ENCODE measurements around the gene MAP2. TPM values are rescaled to one million over a fixed set of nuclear protein-coding genes. Genes with fewer than 3 reads are reported as not detected.

The MAP2 gene
- total RNA-seq, 1 experiment from 2014 or later, result 40.2 TPM

- intact Hi-C loops (cut with micrococcal nuclease), result no loop called here
- POLR2A ChIA-PET, result interaction anchor here (0.6 kb wide), 1 partner anchor 164 kb away, joined by 3 read pairs; no protein-coding TSS in a partner anchor
Observed at GRCh38 chr2:209753020-209753419, 329.2 kb downstream of the MAP2 start.

GRCh38 chr2:209757163-209757562 is 333.3 kb downstream of the MAP2 start:
- Mint-ChIP-seq H3K27ac (ENCODE audit: low read depth, unreplicated experiment) (no peak overlapping the region), H3K4me1 (ENCODE audit: insufficient read depth, unreplicated experiment) (no peaks in the 10 kb centered on the region), H3K36me3 (ENCODE audit: insufficient read depth, unreplicated experiment) (no peaks in the 10 kb centered on the region), H3K27me3 (ENCODE audit: insufficient read depth, unreplicated experiment) (no peaks in the 10 kb centered on the region), H3K4me3 (ENCODE audit: unreplicated experiment) (no peak overlapping the region), H3K9me3 (ENCODE audit: unreplicated experiment) (peaks cover 9% of the 10 kb centered on the region)
- TF ChIP-seq, protein P1, sequence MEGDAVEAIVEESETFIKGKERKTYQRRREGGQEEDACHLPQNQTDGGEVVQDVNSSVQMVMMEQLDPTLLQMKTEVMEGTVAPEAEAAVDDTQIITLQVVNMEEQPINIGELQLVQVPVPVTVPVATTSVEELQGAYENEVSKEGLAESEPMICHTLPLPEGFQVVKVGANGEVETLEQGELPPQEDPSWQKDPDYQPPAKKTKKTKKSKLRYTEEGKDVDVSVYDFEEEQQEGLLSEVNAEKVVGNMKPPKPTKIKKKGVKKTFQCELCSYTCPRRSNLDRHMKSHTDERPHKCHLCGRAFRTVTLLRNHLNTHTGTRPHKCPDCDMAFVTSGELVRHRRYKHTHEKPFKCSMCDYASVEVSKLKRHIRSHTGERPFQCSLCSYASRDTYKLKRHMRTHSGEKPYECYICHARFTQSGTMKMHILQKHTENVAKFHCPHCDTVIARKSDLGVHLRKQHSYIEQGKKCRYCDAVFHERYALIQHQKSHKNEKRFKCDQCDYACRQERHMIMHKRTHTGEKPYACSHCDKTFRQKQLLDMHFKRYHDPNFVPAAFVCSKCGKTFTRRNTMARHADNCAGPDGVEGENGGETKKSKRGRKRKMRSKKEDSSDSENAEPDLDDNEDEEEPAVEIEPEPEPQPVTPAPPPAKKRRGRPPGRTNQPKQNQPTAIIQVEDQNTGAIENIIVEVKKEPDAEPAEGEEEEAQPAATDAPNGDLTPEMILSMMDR (IDR thresholded peaks at IDR 0.05; ENCODE audit: unreplicated experiment), result no peak
- ChIA-PET POLR2A (no interaction called here), CTCF (no interaction called here)
- intact Hi-C loops (cut with micrococcal nuclease), result no loop called here
- no TSS peak for BruUV-seq (replicated peaks)
- DNase-seq (ENCODE audit: unreplicated experiment), result no peak

More at GRCh38 chr2:209753020-209753419, 329.2 kb downstream of the MAP2 start:
- Mint-ChIP-seq H3K4me1 (ENCODE audit: insufficient read depth, unreplicated experiment) (no peaks in the 10 kb centered on the region), H3K27ac (ENCODE audit: low read depth, unreplicated experiment) (no peak overlapping the region), H3K27me3 (ENCODE audit: insufficient read depth, unreplicated experiment) (no peaks in the 10 kb centered on the region), H3K9me3 (ENCODE audit: unreplicated experiment) (no peaks in the 10 kb centered on the region), H3K4me3 (ENCODE audit: unreplicated experiment) (no peak overlapping the region), H3K36me3 (ENCODE audit: insufficient read depth, unreplicated experiment) (no peaks in the 10 kb centered on the region)
- CTCF ChIA-PET, result interaction anchor here (1.2 kb wide), 1 partner anchor 180 kb away, joined by 4 read pairs; no protein-coding TSS in a partner anchor
- DNase-seq (ENCODE audit: unreplicated experiment), result no peak
- TF ChIP-seq, protein P1 (IDR thresholded peaks at IDR 0.05; ENCODE audit: unreplicated experiment), result no peak
- BruUV-seq (replicated peaks), result no TSS peak

DNA sequence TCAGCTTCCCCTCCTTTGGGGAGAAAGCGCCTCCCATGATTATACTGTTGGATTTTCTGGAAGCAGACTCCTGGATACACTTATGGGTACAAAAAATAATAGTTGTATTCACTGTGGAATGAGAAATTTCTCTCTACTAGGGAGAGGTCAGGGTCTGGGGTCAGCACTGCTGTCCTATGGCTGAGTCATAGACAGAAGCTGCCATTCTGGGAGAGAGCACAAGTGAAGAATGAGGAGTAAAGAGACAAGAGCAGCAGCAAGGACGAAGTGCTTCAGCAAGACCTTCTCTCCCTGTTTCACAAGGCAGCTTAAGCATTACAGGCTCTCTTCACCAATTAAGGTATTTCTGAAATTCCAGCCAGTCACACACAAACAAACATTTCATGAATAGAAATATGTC is 337.7 kb downstream of the MAP2 start:
- DNase-seq (ENCODE audit: unreplicated experiment), result no peak
- no peak overlapping the region for H3K4me3 Mint-ChIP-seq (ENCODE audit: unreplicated experiment)
- ChIA-PET CTCF (no interaction called here), POLR2A (interaction anchor here (1.2 kb wide), 1 partner anchor 20 kb away, joined by 4 read pairs; no protein-coding TSS in a partner anchor)
- TF ChIP-seq, protein P1 (IDR thresholded peaks at IDR 0.05; ENCODE audit: unreplicated experiment), result no peak
- peaks cover 9% of the 10 kb centered on the region for H3K9me3 Mint-ChIP-seq (ENCODE audit: unreplicated experiment)
- H3K36me3 Mint-ChIP-seq (ENCODE audit: insufficient read depth, unreplicated experiment), result no peaks in the 10 kb centered on the region
- no TSS peak for BruUV-seq (replicated peaks)
- intact Hi-C loops (cut with micrococcal nuclease), result no loop called here
- no peak overlapping the region for H3K27ac Mint-ChIP-seq (ENCODE audit: low read depth, unreplicated experiment)
- H3K4me1 Mint-ChIP-seq (ENCODE audit: insufficient read depth, unreplicated experiment), result no peaks in the 10 kb centered on the region
- H3K27me3 Mint-ChIP-seq (ENCODE audit: insufficient read depth, unreplicated experiment), result no peaks in the 10 kb centered on the region

GRCh38 chr2:209762563-209762962 is 338.7 kb downstream of the MAP2 start:
- intact Hi-C loops (cut with micrococcal nuclease), result no loop called here
- ChIA-PET CTCF (interaction anchor here (0.5 kb wide), 1 partner anchor 295 kb away, joined by 3 read pairs; no protein-coding TSS in a partner anchor), POLR2A (interaction anchor here (1.2 to 1.3 kb wide), 2 partner anchors 19 to 28 kb away, joined by 3 to 4 read pairs; no protein-coding TSS in a partner anchor)
- H3K4me3 Mint-ChIP-seq (ENCODE audit: unreplicated experiment), result no peak overlapping the region
- H3K9me3 Mint-ChIP-seq (ENCODE audit: unreplicated experiment), result peaks cover 9% of the 10 kb centered on the region
- TF ChIP-seq, protein P1 (IDR thresholded peaks at IDR 0.05; ENCODE audit: unreplicated experiment), result no peak
- DNase-seq (ENCODE audit: unreplicated experiment), result peak; percentile 17
- H3K36me3 Mint-ChIP-seq (ENCODE audit: insufficient read depth, unreplicated experiment), result no peaks in the 10 kb centered on the region
- H3K27me3 Mint-ChIP-seq (ENCODE audit: insufficient read depth, unreplicated experiment), result peaks cover 4% of the 10 kb centered on the region
- no TSS peak for BruUV-seq (replicated peaks)
- H3K27ac Mint-ChIP-seq (ENCODE audit: low read depth, unreplicated experiment), result no peak overlapping the region
- no peaks in the 10 kb centered on the region for H3K4me1 Mint-ChIP-seq (ENCODE audit: insufficient read depth, unreplicated experiment)
